ENCODE data around the gene SALL2. TPM values are rescaled to one million over a fixed set of nuclear protein-coding genes. Genes with fewer than 3 reads are reported as not detected.

Gene SALL2
- polyA plus RNA-seq, 1 of the 3 experiments (the other 2 are of a cell fraction) = 9.1 TPM

DNA sequence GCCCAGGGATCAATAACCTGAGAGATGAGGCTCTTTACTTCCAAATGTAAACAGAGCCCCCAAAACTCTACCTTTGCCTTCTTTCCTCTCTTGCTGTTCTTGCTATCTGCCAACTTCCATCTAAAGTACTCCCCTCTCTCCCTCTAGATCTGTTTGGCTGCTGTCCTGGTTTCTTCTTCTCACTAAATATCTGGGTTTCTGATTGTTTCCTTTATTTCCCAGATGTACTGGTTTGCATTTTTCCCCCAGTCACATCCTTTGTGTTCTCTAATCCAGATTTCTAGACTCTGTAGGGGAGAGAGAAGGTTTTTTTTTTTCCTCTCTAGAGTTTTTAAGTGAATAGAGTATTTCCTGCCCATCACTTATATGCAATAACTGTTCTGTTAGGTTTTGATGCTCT, 7.1 kb upstream of the SALL2 start (continued):
- TF ChIP-seq, protein P1, sequence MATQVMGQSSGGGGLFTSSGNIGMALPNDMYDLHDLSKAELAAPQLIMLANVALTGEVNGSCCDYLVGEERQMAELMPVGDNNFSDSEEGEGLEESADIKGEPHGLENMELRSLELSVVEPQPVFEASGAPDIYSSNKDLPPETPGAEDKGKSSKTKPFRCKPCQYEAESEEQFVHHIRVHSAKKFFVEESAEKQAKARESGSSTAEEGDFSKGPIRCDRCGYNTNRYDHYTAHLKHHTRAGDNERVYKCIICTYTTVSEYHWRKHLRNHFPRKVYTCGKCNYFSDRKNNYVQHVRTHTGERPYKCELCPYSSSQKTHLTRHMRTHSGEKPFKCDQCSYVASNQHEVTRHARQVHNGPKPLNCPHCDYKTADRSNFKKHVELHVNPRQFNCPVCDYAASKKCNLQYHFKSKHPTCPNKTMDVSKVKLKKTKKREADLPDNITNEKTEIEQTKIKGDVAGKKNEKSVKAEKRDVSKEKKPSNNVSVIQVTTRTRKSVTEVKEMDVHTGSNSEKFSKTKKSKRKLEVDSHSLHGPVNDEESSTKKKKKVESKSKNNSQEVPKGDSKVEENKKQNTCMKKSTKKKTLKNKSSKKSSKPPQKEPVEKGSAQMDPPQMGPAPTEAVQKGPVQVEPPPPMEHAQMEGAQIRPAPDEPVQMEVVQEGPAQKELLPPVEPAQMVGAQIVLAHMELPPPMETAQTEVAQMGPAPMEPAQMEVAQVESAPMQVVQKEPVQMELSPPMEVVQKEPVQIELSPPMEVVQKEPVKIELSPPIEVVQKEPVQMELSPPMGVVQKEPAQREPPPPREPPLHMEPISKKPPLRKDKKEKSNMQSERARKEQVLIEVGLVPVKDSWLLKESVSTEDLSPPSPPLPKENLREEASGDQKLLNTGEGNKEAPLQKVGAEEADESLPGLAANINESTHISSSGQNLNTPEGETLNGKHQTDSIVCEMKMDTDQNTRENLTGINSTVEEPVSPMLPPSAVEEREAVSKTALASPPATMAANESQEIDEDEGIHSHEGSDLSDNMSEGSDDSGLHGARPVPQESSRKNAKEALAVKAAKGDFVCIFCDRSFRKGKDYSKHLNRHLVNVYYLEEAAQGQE (IDR thresholded peaks at IDR 0.05; ENCODE audit: low read depth, low read length) = no peak
- TF ChIP-seq RAD21 (IDR thresholded peaks at IDR 0.05; ENCODE audit: low read length) (no peak), FOXJ3 (CRISPR knock-in tag; IDR thresholded peaks at IDR 0.05) (no peak)

DNA sequence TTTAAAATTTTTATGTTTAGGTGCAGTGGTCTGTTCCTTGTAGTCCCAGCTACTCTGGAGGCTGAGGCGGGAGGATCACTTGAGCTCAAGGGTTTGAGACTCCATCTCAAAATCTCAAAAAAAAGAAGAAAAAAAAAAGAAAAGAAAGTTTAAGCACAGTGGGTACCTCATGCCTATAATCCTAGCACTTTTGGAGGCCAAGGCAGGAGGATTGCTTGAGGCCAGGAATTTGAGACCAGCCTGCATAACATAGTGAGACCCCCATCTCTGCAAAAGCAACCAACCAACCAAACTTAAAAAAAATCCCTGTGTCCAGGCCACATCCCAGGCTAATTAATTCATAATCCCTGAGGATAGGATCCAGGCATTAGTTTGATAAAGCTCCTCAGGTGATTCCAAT, 3.4 kb upstream of the SALL2 start:
- no peak overlapping the region for H2AFZ ChIP-seq (ENCODE audit: low read depth)
- H3K27ac ChIP-seq (ENCODE audit: low read depth in 2 of 2, low read length in 1 of 2) = no peak overlapping the region
- H3K9me3 ChIP-seq = no peaks in the 10 kb centered on the region
- H3F3A ChIP-seq (replicated peaks; ENCODE audit: insufficient read depth) = no peaks in the 10 kb centered on the region
- ChIA-PET CTCF (interaction anchor here (0.7 to 1.5 kb wide), 2 partner anchors 12 to 27 kb away, joined by 3 to 11 read pairs; no protein-coding TSS in a partner anchor), POLR2A (no interaction called here)
- H3K27me3 ChIP-seq (ENCODE audit: insufficient read depth) = peaks cover 15% of the 10 kb centered on the region; the same call in 1 of the 2 replicates
- no peak for DNase-seq
- no peak overlapping the region for H3K4me3 ChIP-seq (ENCODE audit: low read depth in 2 of 2, low read length in 1 of 2)
- 100% methylated on average over 1 of the region's 1 CpG for WGBS (ENCODE audit: low lambda C conversion rate)
- TF ChIP-seq RXRA (IDR thresholded peaks at IDR 0.05; ENCODE audit: borderline replicate concordance, low read depth) (no peak), YY1 (IDR thresholded peaks at IDR 0.05; ENCODE audit: low read depth) (no peak), RFX5 (IDR thresholded peaks at IDR 0.05; ENCODE audit: low read length) (no peak), MXI1 (IDR thresholded peaks at IDR 0.05; ENCODE audit: low read depth, low read length) (no peak), EP300 (IDR thresholded peaks at IDR 0.05; ENCODE audit: borderline replicate concordance in 1 of 2, low read depth in 1 of 2, low read length in 1 of 2) (no peak), RCOR1 (IDR thresholded peaks at IDR 0.05; ENCODE audit: low read length) (no peak), NRF1 (IDR thresholded peaks at IDR 0.05; ENCODE audit: low read depth, low read length) (no peak), FOXJ3 (CRISPR knock-in tag; IDR thresholded peaks at IDR 0.05) (no peak), FOXM1 (IDR thresholded peaks at IDR 0.05; ENCODE audit: low read depth) (no peak), GATA2 (CRISPR knock-in tag; IDR thresholded peaks at IDR 0.05) (no peak), EZH2phosphoT487 (IDR thresholded peaks at IDR 0.05; ENCODE audit: borderline replicate concordance, low read depth) (no peak), NFIC (IDR thresholded peaks at IDR 0.05; ENCODE audit: borderline replicate concordance) (no peak), JUND (IDR thresholded peaks at IDR 0.05) (no peak), SMC3 (IDR thresholded peaks at IDR 0.05; ENCODE audit: low read depth, low read length) (no peak)
- TF ChIP-seq, protein P1 (IDR thresholded peaks at IDR 0.05; ENCODE audit: low read depth, low read length) = no peak
- TF ChIP-seq, protein P2, sequence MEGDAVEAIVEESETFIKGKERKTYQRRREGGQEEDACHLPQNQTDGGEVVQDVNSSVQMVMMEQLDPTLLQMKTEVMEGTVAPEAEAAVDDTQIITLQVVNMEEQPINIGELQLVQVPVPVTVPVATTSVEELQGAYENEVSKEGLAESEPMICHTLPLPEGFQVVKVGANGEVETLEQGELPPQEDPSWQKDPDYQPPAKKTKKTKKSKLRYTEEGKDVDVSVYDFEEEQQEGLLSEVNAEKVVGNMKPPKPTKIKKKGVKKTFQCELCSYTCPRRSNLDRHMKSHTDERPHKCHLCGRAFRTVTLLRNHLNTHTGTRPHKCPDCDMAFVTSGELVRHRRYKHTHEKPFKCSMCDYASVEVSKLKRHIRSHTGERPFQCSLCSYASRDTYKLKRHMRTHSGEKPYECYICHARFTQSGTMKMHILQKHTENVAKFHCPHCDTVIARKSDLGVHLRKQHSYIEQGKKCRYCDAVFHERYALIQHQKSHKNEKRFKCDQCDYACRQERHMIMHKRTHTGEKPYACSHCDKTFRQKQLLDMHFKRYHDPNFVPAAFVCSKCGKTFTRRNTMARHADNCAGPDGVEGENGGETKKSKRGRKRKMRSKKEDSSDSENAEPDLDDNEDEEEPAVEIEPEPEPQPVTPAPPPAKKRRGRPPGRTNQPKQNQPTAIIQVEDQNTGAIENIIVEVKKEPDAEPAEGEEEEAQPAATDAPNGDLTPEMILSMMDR (IDR thresholded peaks at IDR 0.05) = no peak
- TF ChIP-seq, protein P3, sequence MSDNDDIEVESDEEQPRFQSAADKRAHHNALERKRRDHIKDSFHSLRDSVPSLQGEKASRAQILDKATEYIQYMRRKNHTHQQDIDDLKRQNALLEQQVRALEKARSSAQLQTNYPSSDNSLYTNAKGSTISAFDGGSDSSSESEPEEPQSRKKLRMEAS (IDR thresholded peaks at IDR 0.05; ENCODE audit: low read depth) = no peak
- TF ChIP-seq, protein P4, sequence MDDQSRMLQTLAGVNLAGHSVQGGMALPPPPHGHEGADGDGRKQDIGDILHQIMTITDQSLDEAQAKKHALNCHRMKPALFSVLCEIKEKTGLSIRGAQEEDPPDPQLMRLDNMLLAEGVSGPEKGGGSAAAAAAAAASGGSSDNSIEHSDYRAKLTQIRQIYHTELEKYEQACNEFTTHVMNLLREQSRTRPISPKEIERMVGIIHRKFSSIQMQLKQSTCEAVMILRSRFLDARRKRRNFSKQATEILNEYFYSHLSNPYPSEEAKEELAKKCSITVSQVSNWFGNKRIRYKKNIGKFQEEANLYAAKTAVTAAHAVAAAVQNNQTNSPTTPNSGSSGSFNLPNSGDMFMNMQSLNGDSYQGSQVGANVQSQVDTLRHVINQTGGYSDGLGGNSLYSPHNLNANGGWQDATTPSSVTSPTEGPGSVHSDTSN (IDR thresholded peaks at IDR 0.05) = no peak
- no peak overlapping the region for H3K9ac ChIP-seq
- no peak overlapping the region for H3K4me2 ChIP-seq
- H3K36me3 ChIP-seq (replicated peaks in 1 of 2; ENCODE audit: control insufficient read depth in 1 of 2, insufficient read depth in 2 of 2, low read length in 1 of 2) = no peaks in the 10 kb centered on the region
- H3K4me1 ChIP-seq (ENCODE audit: control insufficient read depth in 1 of 2, insufficient read depth in 2 of 2, low read depth in 1 of 2, low read length in 1 of 2) = peaks cover 4 to 16% of the 10 kb centered on the region in 2 experiments; a peak in 2 of 4 replicates
- H4K20me1 ChIP-seq (ENCODE audit: insufficient read depth) = no peaks in the 10 kb centered on the region
- H3K9me2 ChIP-seq = no peaks in the 10 kb centered on the region
- no peaks in the 10 kb centered on the region; the same call in 1 of the 2 replicates for H3K79me2 ChIP-seq (ENCODE audit: insufficient read depth)

Data from SK-N-SH (cell line).